ENCODE data around the gene ACTR3C. TPM values are rescaled to one million over a fixed set of nuclear protein-coding genes. Genes with fewer than 3 reads are reported as not detected.

The ACTR3C gene
- total and polyA plus RNA-seq, 4 experiments from 2014 or later: 3.6 to 17.8 (median 10.8) TPM

GRCh38 chr7:150341263-150342120, 18.1 kb upstream of the ACTR3C start, which contains the start of gene RARRES2:
RARRES2 (minus strand) TSS chr7:150341629; CDS start chr7:150340609, 1,020 bp downstream.
- H3K4me1 ChIP-seq (ENCODE audit: insufficient read depth, low read length): no peaks in the 10 kb centered on the region
- H3K27me3 Mint-ChIP-seq: peaks cover 18 to 31% of the 10 kb centered on the region in 2 donors
- H3K9me3 Mint-ChIP-seq: peaks cover 0 to 17% (median under 1%) of the 10 kb centered on the region in 8 donors
- intact Hi-C loops (cut with micrococcal nuclease): no loop called here
- H3K27me3 ChIP-seq (ENCODE audit: insufficient read depth, low read length): peaks cover 5% of the 10 kb centered on the region
- no peaks in the 10 kb centered on the region for H3K9me3 ChIP-seq (ENCODE audit: control insufficient read depth in 1 of 2, low read length in 2 of 2)
- no peak within 1 kb of the TSS for H3K4me3 ChIP-seq (ENCODE audit: low read length in 2 of 2)
- peaks cover 0 to 6% (median 3%) of the 10 kb centered on the region in 4 donors for H3K4me1 Mint-ChIP-seq
- peak within 1 kb of the TSS in 1 of 8 donors; percentile 22 for H3K4me3 Mint-ChIP-seq
- H3K27ac ChIP-seq (ENCODE audit: low read depth, low read length): no peak within 1 kb of the TSS
- H3K27ac Mint-ChIP-seq: no peak within 1 kb of the TSS
- H3K36me3 ChIP-seq (ENCODE audit: insufficient read depth, low read length): no peaks in the 10 kb centered on the region
- peaks cover 7 to 13% of the 10 kb centered on the region in 2 donors for H3K36me3 Mint-ChIP-seq
- DNase-seq: no peak
- ChIA-PET POLR2A (ENCODE audit: partially characterized antibody) (no interaction called here), CTCF (ENCODE audit: partially characterized antibody) (no interaction called here)

DNA sequence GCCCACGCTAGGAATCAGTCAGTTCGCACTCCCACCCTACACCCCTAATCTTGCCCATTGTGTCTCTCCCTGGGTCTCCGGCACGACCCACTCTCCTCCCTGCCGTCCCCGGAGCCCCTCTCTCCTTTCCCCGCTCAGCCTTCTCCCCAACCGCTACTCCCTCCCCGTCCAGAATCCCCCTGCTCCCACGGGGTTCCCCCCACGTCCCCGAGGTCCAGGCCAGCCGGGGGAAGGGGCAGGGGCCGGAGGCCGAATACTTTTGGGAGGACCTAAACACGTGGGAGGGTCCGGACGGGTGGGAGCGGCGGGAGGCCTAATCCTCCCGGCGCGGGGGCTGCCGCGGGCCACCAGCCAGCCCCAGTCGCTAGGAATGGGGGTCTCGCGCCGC, 17.5 kb upstream of the ACTR3C start:
- Histone ChIP-seq H3K4me1 (ENCODE audit: insufficient read depth, low read length) (no peaks in the 10 kb centered on the region), H3K27me3 (ENCODE audit: insufficient read depth, low read length) (peaks cover 5% of the 10 kb centered on the region), H3K36me3 (ENCODE audit: insufficient read depth, low read length) (no peaks in the 10 kb centered on the region), H3K9me3 (ENCODE audit: control insufficient read depth in 1 of 2, low read length in 2 of 2) (no peaks in the 10 kb centered on the region), H3K27ac (ENCODE audit: low read depth, low read length) (no peak overlapping the region), H3K4me3 (ENCODE audit: low read length in 2 of 2) (no peak overlapping the region)
- Mint-ChIP-seq H3K4me1 (peaks cover 0 to 6% (median 3%) of the 10 kb centered on the region in 4 donors), H3K27ac (no peak overlapping the region), H3K9me3 (peaks cover 0 to 17% (median under 1%) of the 10 kb centered on the region in 8 donors), H3K36me3 (peaks cover 9 to 19% of the 10 kb centered on the region in 2 donors), H3K27me3 (peaks cover 18 to 26% of the 10 kb centered on the region in 2 donors), H3K4me3 (no peak overlapping the region)
- intact Hi-C loops (cut with micrococcal nuclease): no loop called here
- POLR2A ChIA-PET (ENCODE audit: partially characterized antibody): interaction anchor here (1.3 kb wide), 1 partner anchor 9 kb away, joined by 3 read pairs; no protein-coding TSS in a partner anchor
- no peak for DNase-seq
- CTCF ChIA-PET (ENCODE audit: partially characterized antibody): no interaction called here

DNA sequence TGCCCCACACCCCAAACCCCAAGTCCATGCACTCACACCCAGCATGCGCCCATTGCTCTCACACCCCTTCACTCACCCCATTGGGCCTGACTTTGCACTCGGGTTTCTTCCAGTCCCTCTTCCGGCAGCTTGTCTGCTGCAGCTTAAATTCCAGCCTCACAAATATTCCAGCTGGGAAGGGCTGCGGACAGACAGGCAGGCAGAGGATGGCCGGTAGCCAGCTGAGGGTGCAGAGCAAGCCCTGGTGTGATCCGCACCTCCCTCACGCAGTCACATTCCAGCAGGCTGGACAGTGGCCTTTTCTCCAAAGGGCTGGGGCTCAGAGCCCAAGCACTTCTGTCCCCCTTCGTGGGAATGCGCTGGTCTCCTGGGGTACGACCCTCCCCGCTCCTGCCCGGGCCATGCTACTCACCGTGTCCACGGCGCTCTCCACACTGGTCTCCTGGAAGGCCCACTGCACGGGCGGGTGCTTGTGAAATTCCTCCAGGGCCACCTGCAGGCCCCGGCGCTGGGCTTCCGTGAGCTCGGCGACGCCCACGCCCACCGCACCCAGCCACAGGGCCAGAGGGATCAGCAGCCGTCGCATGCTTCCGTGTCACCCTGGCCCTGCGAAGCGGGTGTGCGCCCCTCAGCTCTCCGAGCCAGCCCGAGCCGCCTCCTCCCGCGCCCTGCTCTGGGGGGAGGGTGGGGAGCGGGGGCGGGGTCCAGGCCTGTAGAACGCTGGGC, 16.8 kb upstream of the ACTR3C start:
- peaks cover 0 to 6% (median 3%) of the 10 kb centered on the region in 4 donors for H3K4me1 Mint-ChIP-seq
- Histone ChIP-seq H3K27ac (ENCODE audit: low read depth, low read length) (no peak overlapping the region), H3K27me3 (ENCODE audit: insufficient read depth, low read length) (peaks cover 5% of the 10 kb centered on the region), H3K4me1 (ENCODE audit: insufficient read depth, low read length) (no peaks in the 10 kb centered on the region), H3K9me3 (ENCODE audit: control insufficient read depth in 1 of 2, low read length in 2 of 2) (no peaks in the 10 kb centered on the region), H3K4me3 (ENCODE audit: low read length in 2 of 2) (no peak overlapping the region), H3K36me3 (ENCODE audit: insufficient read depth, low read length) (no peaks in the 10 kb centered on the region)
- H3K4me3 Mint-ChIP-seq: no peak overlapping the region
- peaks cover 18 to 26% of the 10 kb centered on the region in 2 donors for H3K27me3 Mint-ChIP-seq
- ChIA-PET CTCF (ENCODE audit: partially characterized antibody) (no interaction called here), POLR2A (ENCODE audit: partially characterized antibody) (interaction anchor here (1.3 kb wide), 1 partner anchor 9 kb away, joined by 3 read pairs; no protein-coding TSS in a partner anchor)
- no peak overlapping the region for H3K27ac Mint-ChIP-seq
- no peak for DNase-seq
- peaks cover 11 to 19% of the 10 kb centered on the region in 2 donors for H3K36me3 Mint-ChIP-seq
- H3K9me3 Mint-ChIP-seq: peaks cover 0 to 17% (median under 1%) of the 10 kb centered on the region in 8 donors
- intact Hi-C loops (cut with micrococcal nuclease): no loop called here

GRCh38 chr7:150339409-150339809, 16.1 kb upstream of the ACTR3C start:
- intact Hi-C loops (cut with micrococcal nuclease): no loop called here
- H3K27ac Mint-ChIP-seq: peak overlapping the region in 1 of 7 donors; percentile 36
- H3K36me3 ChIP-seq (ENCODE audit: insufficient read depth, low read length): no peaks in the 10 kb centered on the region

GRCh38 chr7:150338166-150338829, 15.0 kb upstream of the ACTR3C start:
- Mint-ChIP-seq H3K9me3 (peaks cover 0 to 2% (median 0%) of the 10 kb centered on the region in 8 donors), H3K27ac (no peak overlapping the region), H3K36me3 (peaks cover 10 to 12% of the 10 kb centered on the region in 2 donors), H3K4me3 (no peak overlapping the region), H3K27me3 (peaks cover 14 to 18% of the 10 kb centered on the region in 2 donors), H3K4me1 (peaks cover 0 to 6% (median 3%) of the 10 kb centered on the region in 4 donors)
- H3K27me3 ChIP-seq (ENCODE audit: insufficient read depth, low read length): peaks cover 5% of the 10 kb centered on the region
- H3K9me3 ChIP-seq (ENCODE audit: control insufficient read depth in 1 of 2, low read length in 2 of 2): no peaks in the 10 kb centered on the region
- intact Hi-C loops (cut with micrococcal nuclease): no loop called here
- H3K4me1 ChIP-seq (ENCODE audit: insufficient read depth, low read length): no peaks in the 10 kb centered on the region
- DNase-seq: no peak
- ChIA-PET POLR2A (ENCODE audit: partially characterized antibody) (no interaction called here), CTCF (ENCODE audit: partially characterized antibody) (no interaction called here)
- no peak overlapping the region for H3K4me3 ChIP-seq (ENCODE audit: low read length in 2 of 2)
- H3K36me3 ChIP-seq (ENCODE audit: insufficient read depth, low read length): no peaks in the 10 kb centered on the region
- no peak overlapping the region for H3K27ac ChIP-seq (ENCODE audit: low read depth, low read length)

More at GRCh38 chr7:150339409-150339809, 16.1 kb upstream of the ACTR3C start:
- H3K4me3 ChIP-seq (ENCODE audit: low read length in 2 of 2): no peak overlapping the region
- ChIA-PET POLR2A (ENCODE audit: partially characterized antibody) (interaction anchor here (1.3 kb wide), 1 partner anchor 10 kb away, joined by 3 read pairs; no protein-coding TSS in a partner anchor), CTCF (ENCODE audit: partially characterized antibody) (no interaction called here)
- peaks cover 0 to 11% (median under 1%) of the 10 kb centered on the region in 8 donors for H3K9me3 Mint-ChIP-seq
- peaks cover 10 to 19% of the 10 kb centered on the region in 2 donors for H3K36me3 Mint-ChIP-seq
- no peaks in the 10 kb centered on the region for H3K4me1 ChIP-seq (ENCODE audit: insufficient read depth, low read length)
- no peak overlapping the region for H3K4me3 Mint-ChIP-seq
- H3K9me3 ChIP-seq (ENCODE audit: control insufficient read depth in 1 of 2, low read length in 2 of 2): no peaks in the 10 kb centered on the region
- H3K27me3 Mint-ChIP-seq: peaks cover 18 to 24% of the 10 kb centered on the region in 2 donors
- H3K27me3 ChIP-seq (ENCODE audit: insufficient read depth, low read length): peaks cover 5% of the 10 kb centered on the region
- DNase-seq: no peak
- peaks cover 0 to 6% (median 3%) of the 10 kb centered on the region in 4 donors for H3K4me1 Mint-ChIP-seq
- no peak overlapping the region for H3K27ac ChIP-seq (ENCODE audit: low read depth, low read length)

DNA sequence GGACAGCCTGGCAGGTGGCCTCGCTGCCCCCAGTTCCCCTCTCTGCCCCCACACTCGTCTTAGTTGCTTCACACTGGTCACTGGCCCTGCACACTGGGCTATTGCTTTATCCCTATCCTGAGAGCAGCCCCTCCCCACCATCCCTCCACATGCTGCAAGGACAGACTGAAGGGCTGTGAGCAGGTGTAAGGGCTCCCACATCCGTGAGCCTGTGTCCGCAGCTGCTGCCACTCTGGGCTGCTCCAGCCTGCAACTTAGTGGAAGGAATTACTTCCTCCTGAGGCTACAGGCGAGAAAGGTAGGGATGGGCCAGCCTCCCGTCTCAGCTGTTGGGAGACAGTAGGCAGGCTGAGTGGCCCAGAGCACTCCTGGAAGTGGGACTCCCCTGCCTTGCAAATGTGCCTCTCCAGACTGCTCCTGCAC, 14.3 kb upstream of the ACTR3C start:
- Histone ChIP-seq H3K4me1 (ENCODE audit: insufficient read depth, low read length) (no peaks in the 10 kb centered on the region), H3K9me3 (ENCODE audit: control insufficient read depth in 1 of 2, low read length in 2 of 2) (no peaks in the 10 kb centered on the region), H3K27ac (ENCODE audit: low read depth, low read length) (no peak overlapping the region), H3K36me3 (ENCODE audit: insufficient read depth, low read length) (no peaks in the 10 kb centered on the region), H3K4me3 (ENCODE audit: low read length in 2 of 2) (no peak overlapping the region), H3K27me3 (ENCODE audit: insufficient read depth, low read length) (peaks cover 5% of the 10 kb centered on the region)
- Mint-ChIP-seq H3K4me1 (peaks cover 0 to 6% (median 3%) of the 10 kb centered on the region in 4 donors), H3K4me3 (no peak overlapping the region), H3K9me3 (no peaks in the 10 kb centered on the region), H3K27me3 (peaks cover 10 to 12% of the 10 kb centered on the region in 2 donors), H3K36me3 (peaks cover 10 to 12% of the 10 kb centered on the region in 2 donors), H3K27ac (peak overlapping the region in 2 of 7 donors; percentile 55 to 66)
- ChIA-PET POLR2A (ENCODE audit: partially characterized antibody) (no interaction called here), CTCF (ENCODE audit: partially characterized antibody) (no interaction called here)
- intact Hi-C loops (cut with micrococcal nuclease): no loop called here
- no peak for DNase-seq
